ENCODE results near the gene HEBP1.
A peak's percentile ranks its signal among the peaks of the same experiment; 100 is the strongest.

HEBP1 gene

DNA sequence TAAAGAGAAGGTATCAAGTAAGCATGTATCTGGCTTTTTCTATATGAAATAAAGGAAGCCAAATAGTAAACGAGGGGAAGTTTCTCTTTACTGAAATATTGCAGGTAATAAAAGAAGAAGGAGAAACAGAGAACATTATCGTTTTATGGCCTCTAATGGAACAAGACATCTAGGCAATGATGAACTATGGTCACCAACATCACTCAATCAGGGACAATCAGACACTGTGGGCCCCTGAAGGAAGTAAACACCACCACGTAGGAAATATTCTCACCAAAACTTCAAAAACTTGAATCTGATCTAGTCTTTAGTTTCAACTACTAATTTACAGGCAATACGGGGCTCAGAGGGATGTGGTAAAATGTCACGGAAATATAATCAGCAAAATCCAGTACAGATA lies 15.9 kb downstream of the HEBP1 start:
- Histone ChIP-seq H3K27me3 (ENCODE audit: low read depth, low read length) (peaks cover 38% of the 10 kb centered on the region), H2AFZ (ENCODE audit: low read depth, low read length) (no peak overlapping the region), H3K27ac (ENCODE audit: low read length) (no peak overlapping the region), H3K4me3 (ENCODE audit: low read length) (no peak overlapping the region), H3K9ac (ENCODE audit: low read length) (no peak overlapping the region), H3K79me2 (ENCODE audit: low read length) (no peaks in the 10 kb centered on the region), H4K20me1 (ENCODE audit: insufficient read depth, low read length) (no peaks in the 10 kb centered on the region), H3K4me2 (ENCODE audit: low read length) (no peak overlapping the region), H3K9me3 (ENCODE audit: insufficient read depth, low read length) (no peaks in the 10 kb centered on the region), H3K36me3 (replicated peaks; ENCODE audit: low read depth, low read length) (no peaks in the 10 kb centered on the region), H3K4me1 (ENCODE audit: low read length) (no peaks in the 10 kb centered on the region)
- TF ChIP-seq, protein P1, sequence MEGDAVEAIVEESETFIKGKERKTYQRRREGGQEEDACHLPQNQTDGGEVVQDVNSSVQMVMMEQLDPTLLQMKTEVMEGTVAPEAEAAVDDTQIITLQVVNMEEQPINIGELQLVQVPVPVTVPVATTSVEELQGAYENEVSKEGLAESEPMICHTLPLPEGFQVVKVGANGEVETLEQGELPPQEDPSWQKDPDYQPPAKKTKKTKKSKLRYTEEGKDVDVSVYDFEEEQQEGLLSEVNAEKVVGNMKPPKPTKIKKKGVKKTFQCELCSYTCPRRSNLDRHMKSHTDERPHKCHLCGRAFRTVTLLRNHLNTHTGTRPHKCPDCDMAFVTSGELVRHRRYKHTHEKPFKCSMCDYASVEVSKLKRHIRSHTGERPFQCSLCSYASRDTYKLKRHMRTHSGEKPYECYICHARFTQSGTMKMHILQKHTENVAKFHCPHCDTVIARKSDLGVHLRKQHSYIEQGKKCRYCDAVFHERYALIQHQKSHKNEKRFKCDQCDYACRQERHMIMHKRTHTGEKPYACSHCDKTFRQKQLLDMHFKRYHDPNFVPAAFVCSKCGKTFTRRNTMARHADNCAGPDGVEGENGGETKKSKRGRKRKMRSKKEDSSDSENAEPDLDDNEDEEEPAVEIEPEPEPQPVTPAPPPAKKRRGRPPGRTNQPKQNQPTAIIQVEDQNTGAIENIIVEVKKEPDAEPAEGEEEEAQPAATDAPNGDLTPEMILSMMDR (IDR thresholded peaks at IDR 0.05; ENCODE audit: low read depth, low read length), result no peak
- no peak for TF ChIP-seq EZH2phosphoT487 (IDR thresholded peaks at IDR 0.05; ENCODE audit: low read depth)

DNA sequence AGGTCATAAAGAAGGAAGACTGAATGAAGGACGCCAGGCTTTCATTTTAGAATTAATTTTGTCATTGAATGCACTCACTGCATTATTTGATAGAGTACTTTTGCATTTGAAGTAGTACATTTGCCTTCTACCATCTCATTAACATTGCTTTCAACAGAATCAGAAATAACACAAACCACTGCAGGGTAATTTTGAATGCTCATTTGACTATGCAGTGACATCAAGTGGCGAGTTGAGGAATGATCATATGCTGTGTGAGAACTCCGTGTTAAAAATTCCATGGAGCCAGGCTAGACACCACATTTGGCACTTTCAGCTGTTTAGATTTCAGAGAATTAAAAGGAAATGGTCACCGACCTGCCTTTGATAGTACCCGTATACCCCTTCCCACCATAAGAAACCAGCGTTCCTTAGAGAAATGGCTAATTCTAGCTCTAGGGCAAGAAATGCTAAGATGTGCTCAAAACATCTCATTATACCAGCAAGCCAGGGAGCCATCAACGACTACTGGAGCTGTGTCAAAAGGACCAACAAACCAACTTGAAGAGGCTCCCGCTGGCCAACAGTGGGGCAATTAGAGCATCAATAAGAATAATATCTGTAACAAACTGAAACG lies 16.5 kb downstream of the HEBP1 start:
- no peaks in the 10 kb centered on the region for H3K79me2 ChIP-seq (ENCODE audit: low read length)
- H3K27me3 ChIP-seq (ENCODE audit: low read depth, low read length), result peaks cover 34% of the 10 kb centered on the region
- H3K4me3 ChIP-seq (ENCODE audit: low read length), result no peak overlapping the region
- H3K27ac ChIP-seq (ENCODE audit: low read length), result no peak overlapping the region
- H4K20me1 ChIP-seq (ENCODE audit: insufficient read depth, low read length), result no peaks in the 10 kb centered on the region
- H3K9ac ChIP-seq (ENCODE audit: low read length), result no peak overlapping the region
- no peak overlapping the region for H2AFZ ChIP-seq (ENCODE audit: low read depth, low read length)
- no peak overlapping the region for H3K4me2 ChIP-seq (ENCODE audit: low read length)
- H3K4me1 ChIP-seq (ENCODE audit: low read length), result no peaks in the 10 kb centered on the region
- no peak for TF ChIP-seq EZH2phosphoT487 (IDR thresholded peaks at IDR 0.05; ENCODE audit: low read depth)
- TF ChIP-seq, protein P1 (IDR thresholded peaks at IDR 0.05; ENCODE audit: low read depth, low read length), result peak; percentile 43
- H3K9me3 ChIP-seq (ENCODE audit: insufficient read depth, low read length), result no peaks in the 10 kb centered on the region
- no peaks in the 10 kb centered on the region for H3K36me3 ChIP-seq (replicated peaks; ENCODE audit: low read depth, low read length)

DNA sequence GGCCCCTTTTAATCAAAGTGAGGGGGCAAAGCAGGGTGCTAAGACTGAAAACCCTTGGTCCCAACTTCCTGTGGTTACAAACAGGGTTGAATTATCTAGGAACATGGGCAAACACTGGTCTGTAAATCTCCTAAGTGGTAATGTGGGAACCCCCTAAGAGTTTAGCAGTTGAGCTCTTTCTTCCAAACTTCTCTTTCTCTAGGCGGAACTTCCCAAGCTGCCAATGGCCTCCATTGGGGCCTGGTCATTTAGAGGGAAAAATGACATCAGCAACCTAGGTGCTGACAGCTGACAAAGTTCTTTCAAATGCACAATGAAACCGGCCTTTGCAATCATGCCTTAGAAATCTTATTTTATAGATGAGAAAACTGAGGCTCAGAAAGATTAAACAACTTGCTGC lies 17.7 kb downstream of the HEBP1 start:
- Histone ChIP-seq H3K36me3 (replicated peaks; ENCODE audit: low read depth, low read length) (no peaks in the 10 kb centered on the region), H3K4me2 (ENCODE audit: low read length) (no peak overlapping the region), H3K4me3 (ENCODE audit: low read length) (no peak overlapping the region), H3K9me3 (ENCODE audit: insufficient read depth, low read length) (no peaks in the 10 kb centered on the region), H4K20me1 (ENCODE audit: insufficient read depth, low read length) (no peaks in the 10 kb centered on the region), H3K4me1 (ENCODE audit: low read length) (no peaks in the 10 kb centered on the region), H3K9ac (ENCODE audit: low read length) (no peak overlapping the region), H3K79me2 (ENCODE audit: low read length) (no peaks in the 10 kb centered on the region), H2AFZ (ENCODE audit: low read depth, low read length) (no peak overlapping the region), H3K27me3 (ENCODE audit: low read depth, low read length) (peaks cover 26% of the 10 kb centered on the region), H3K27ac (ENCODE audit: low read length) (no peak overlapping the region)
- TF ChIP-seq EZH2phosphoT487 (IDR thresholded peaks at IDR 0.05; ENCODE audit: low read depth), result no peak
- TF ChIP-seq, protein P1 (IDR thresholded peaks at IDR 0.05; ENCODE audit: low read depth, low read length), result no peak

DNA sequence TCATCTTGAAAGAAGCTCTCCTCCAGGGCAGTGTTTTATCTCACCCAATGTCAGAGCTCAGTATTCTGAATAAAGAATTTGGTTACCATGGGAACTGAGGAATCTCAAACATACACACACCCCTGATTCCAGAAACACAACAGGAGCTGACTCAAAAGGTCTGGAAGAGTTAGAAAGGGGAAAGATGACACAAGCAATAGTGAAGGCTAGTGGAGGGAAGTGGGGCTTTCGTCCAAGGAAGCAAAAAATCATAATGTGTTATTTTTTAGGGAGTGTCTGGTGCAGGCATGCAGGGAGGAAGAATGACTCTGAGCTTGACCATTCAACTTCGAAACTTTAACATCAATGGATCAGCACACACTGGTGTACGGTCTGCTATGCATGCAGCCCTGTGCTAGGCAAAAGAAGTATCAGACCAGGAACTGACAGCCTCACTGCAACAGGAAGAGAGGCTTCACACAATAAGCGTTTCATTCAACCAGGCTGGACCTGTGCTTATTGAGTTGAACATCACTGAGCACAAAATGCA lies 20.3 kb downstream of the HEBP1 start:
- Histone ChIP-seq H3K27ac (ENCODE audit: low read length) (no peak overlapping the region), H3K9ac (ENCODE audit: low read length) (no peak overlapping the region), H3K79me2 (ENCODE audit: low read length) (no peaks in the 10 kb centered on the region), H3K4me1 (ENCODE audit: low read length) (no peaks in the 10 kb centered on the region), H2AFZ (ENCODE audit: low read depth, low read length) (no peak overlapping the region), H3K4me2 (ENCODE audit: low read length) (no peak overlapping the region), H4K20me1 (ENCODE audit: insufficient read depth, low read length) (no peaks in the 10 kb centered on the region), H3K9me3 (ENCODE audit: insufficient read depth, low read length) (no peaks in the 10 kb centered on the region), H3K4me3 (ENCODE audit: low read length) (no peak overlapping the region), H3K27me3 (ENCODE audit: low read depth, low read length) (peaks cover 17% of the 10 kb centered on the region), H3K36me3 (replicated peaks; ENCODE audit: low read depth, low read length) (no peaks in the 10 kb centered on the region)
- TF ChIP-seq, protein P1 (IDR thresholded peaks at IDR 0.05; ENCODE audit: low read depth, low read length), result no peak
- no peak for TF ChIP-seq EZH2phosphoT487 (IDR thresholded peaks at IDR 0.05; ENCODE audit: low read depth)

Measured in OCI-LY3 (cell line).